KOPT-K1 (cell line): ENCODE results near the gene TRNP1.
"Not testable (repeated sequence)": the region's sequence is repeated elsewhere in the genome, so short reads cannot be mapped to it uniquely, and the experiment has no call there.

ENCODE experiments used
- H3K27ac ChIP-seq: fragments of 200-600 bp; sonication (generic); 2 replicates; pipeline ENCODE4 v1.5.1; 2016; ENCODE audit warnings: antibody characterized with exemption, mild to moderate bottlenecking, low read depth, low read length; ENCODE audit not compliant: poor library complexity, severe bottlenecking
- H3K36me3 ChIP-seq: fragments of 200-600 bp; sonication (generic); 2 replicates; pipeline ENCODE4 v1.5.1; 2017; ENCODE audit warnings: antibody characterized with exemption, mild to moderate bottlenecking, low read length, moderate library complexity; ENCODE audit not compliant: insufficient read depth
- H3K9me3 ChIP-seq: fragments of 200-600 bp; sonication (generic); 2 replicates; pipeline ENCODE4 v1.5.1; 2017; ENCODE audit warnings: antibody characterized with exemption, low read length, mild to moderate bottlenecking; ENCODE audit not compliant: insufficient read depth, poor library complexity, severe bottlenecking

Gene TRNP1, protein sequence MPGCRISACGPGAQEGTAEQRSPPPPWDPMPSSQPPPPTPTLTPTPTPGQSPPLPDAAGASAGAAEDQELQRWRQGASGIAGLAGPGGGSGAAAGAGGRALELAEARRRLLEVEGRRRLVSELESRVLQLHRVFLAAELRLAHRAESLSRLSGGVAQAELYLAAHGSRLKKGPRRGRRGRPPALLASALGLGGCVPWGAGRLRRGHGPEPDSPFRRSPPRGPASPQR

DNA sequence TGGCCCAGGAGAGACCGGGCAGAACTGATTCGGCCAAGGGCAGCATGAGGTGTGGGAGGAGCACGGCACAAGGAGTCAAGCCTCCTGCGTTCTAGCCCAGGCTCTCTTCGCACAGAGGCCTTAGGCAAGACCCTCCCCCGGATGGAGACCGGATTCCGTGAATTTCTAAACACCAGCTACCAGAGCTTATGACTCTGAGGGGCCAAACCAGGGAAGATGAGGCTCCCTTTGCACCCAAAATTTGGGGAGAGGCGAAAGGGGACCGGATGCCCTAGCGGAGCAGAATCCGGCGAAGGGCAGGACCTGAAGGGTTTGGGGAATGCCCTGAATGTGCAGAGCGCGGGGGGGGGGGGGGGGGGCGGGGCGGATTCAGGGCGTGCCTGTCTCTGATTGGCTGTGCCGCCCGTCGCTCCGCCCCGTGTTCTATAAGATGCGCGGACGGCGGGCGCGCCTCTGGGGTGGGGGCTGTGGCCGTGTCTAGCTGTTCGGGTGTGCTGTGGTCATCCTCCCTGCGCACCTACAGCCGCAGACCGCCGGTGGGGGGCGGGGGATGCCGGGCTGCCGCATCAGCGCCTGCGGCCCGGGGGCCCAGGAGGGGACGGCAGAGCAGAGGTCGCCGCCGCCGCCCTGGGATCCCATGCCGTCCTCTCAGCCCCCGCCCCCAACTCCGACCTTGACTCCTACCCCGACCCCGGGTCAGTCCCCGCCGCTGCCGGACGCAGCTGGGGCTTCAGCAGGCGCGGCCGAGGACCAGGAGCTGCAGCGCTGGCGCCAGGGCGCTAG, at the start of gene TRNP1:
TSS of gene TRNP1 (plus strand) at position 456 of the 783 bp plus-strand sequence. CDS start at position 551, 95 bp downstream.
- no peaks in the 10 kb centered on the region for H3K36me3 ChIP-seq
- no peaks in the 10 kb centered on the region for H3K9me3 ChIP-seq
- no peak within 1 kb of the TSS for H3K27ac ChIP-seq

- H3K27ac ChIP-seq = no peak overlapping the region
- no peaks in the 10 kb centered on the region for H3K9me3 ChIP-seq
- peaks cover 75% of the 10 kb centered on the region for H3K36me3 ChIP-seq
Observed at GRCh38 chr1:26945138-26945537, 48.4 kb upstream of the TRNP1 start.

- Histone ChIP-seq H3K9me3 (no peaks in the 10 kb centered on the region), H3K36me3 (peaks cover 69% of the 10 kb centered on the region), H3K27ac (no peak overlapping the region)
Observed at GRCh38 chr1:26945728-26946127, 47.8 kb upstream of the TRNP1 start.

DNA sequence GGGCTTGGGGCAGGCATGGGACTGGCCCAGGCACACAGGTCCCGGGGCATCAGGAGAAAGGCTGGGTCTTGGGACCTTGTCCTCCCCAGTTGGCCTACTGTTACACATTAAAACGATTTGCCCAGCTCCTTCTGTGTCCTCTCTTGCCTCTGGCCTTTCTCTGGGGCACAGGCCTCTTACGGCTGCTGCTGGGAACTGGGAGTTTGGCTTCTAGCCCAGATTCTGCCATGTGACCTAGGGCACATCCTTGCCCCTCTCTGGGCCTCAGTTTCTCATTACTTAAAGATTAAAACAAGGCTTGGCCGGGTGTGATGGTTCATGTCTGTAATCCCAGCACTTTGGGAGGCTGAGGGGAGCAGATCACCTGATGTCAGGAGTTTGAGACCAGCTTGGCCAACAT, 47.2 kb upstream of the TRNP1 start:
- Histone ChIP-seq H3K36me3 (peaks cover 66% of the 10 kb centered on the region), H3K27ac (no peak overlapping the region), H3K9me3 (no peaks in the 10 kb centered on the region)

- H3K36me3 ChIP-seq = peaks cover 42% of the 10 kb centered on the region
- H3K27ac ChIP-seq, H3K9me3 ChIP-seq: not testable (repeated sequence)
Observed at GRCh38 chr1:26948725-26949057, 44.8 kb upstream of the TRNP1 start.

DNA sequence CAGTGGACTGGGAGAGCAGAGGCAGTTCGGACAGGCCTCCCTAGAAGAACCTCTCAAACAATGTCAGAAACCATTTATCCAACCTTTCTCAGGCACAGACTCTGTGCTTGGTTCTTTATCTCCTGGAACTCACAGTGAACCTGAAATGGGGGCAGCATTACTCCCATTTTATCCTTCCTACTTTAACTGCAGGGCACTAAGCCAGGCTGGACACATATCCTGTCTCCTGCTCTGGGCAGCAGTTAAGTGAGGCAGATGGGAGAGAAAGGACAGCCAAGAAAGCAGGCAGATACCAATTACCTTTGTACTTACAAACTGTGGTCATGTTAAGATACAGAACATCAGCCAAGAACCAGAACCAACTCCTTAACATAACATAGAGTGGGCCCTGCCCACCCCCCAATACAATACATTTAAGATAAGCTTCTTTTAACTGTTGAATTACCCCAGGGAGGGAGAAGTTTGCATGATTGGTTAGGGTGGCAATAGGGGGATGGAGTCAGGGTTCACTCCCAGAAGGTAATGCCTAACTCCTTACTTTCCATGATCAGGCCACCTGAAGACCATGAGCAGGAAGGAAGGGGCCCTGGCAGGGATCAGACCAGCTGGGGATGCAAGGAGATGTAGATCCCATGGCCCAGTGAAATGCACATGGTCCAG, 44.1 kb upstream of the TRNP1 start:
- H3K36me3 ChIP-seq = peaks cover 35% of the 10 kb centered on the region
- H3K9me3 ChIP-seq = no peaks in the 10 kb centered on the region
- no peak overlapping the region for H3K27ac ChIP-seq

- H3K36me3 ChIP-seq = peaks cover 29% of the 10 kb centered on the region
Observed at GRCh38 chr1:26949926-26950319, 43.6 kb upstream of the TRNP1 start.

DNA sequence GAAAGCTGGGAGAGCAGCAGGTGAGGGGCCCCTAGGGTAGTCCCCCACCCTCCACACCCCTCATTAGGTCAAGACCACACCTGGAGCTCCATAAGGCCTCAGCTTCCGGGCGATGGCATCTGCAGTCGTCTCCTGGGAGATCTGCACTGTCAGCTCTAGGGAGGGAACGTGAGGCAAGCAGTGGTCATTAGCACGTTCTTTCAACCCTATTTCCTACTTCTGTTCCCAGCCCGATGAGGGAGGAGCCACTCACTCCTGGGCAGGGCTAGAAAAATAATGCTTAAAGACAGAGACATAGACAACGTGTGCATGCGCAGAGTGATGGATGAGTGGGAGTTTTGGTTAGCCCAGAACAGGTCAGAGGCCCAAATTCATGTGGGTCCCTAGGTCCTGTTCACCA, 42.9 kb upstream of the TRNP1 start:
- H3K9me3 ChIP-seq = no peaks in the 10 kb centered on the region
- H3K36me3 ChIP-seq = peaks cover 23% of the 10 kb centered on the region
- H3K27ac ChIP-seq = no peak overlapping the region

More at GRCh38 chr1:26949926-26950319, 43.6 kb upstream of the TRNP1 start:
- H3K27ac ChIP-seq = no peak overlapping the region
- H3K9me3 ChIP-seq = no peaks in the 10 kb centered on the region

DNA sequence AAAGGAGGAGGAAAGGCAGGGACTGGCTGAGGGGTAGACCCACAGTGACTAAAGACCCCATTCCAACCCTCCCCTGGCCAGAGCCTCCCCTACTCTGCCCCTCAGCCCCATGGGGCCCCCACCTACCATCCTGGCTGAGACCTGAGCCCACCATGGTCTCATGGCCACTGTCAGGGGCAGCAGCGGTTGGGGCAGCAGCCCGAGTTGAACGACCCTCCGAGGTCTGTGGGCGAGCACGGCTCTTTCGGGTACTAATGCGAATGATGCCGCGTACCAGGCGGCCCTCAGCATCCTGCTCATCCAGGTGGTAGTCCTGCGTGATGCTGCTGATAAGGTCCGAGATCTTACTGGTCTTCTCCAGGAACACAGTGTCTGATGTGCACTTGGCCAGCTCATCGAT, 42.3 kb upstream of the TRNP1 start:
- peaks cover 16% of the 10 kb centered on the region for H3K36me3 ChIP-seq
- H3K27ac ChIP-seq = no peak overlapping the region
- H3K9me3 ChIP-seq = no peaks in the 10 kb centered on the region

GRCh38 chr1:26951821-26952497, 41.5 kb upstream of the TRNP1 start:
- no peak overlapping the region for H3K27ac ChIP-seq
- no peaks in the 10 kb centered on the region for H3K9me3 ChIP-seq
- H3K36me3 ChIP-seq = peaks cover 9% of the 10 kb centered on the region

DNA sequence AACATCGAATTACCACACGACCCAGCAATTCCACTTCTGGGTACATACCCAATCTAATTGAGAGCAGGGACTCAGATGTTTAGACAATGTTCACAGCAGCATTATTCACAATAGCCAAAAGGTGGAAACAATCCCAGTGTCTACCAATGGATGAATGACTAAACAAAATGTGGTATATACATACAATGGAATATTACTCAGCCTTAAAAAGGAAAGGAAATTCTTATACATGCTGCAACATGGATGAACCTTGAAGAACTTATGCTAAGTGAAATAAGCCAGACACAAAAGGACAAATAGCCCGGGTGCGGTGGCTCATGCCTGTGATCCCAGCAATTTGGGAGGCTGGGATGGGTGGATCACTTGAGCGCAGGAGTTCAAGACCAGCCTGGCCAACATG, 40.1 kb upstream of the TRNP1 start:
- no peaks in the 10 kb centered on the region for H3K9me3 ChIP-seq
- no peak overlapping the region for H3K27ac ChIP-seq
- no peaks in the 10 kb centered on the region for H3K36me3 ChIP-seq

DNA sequence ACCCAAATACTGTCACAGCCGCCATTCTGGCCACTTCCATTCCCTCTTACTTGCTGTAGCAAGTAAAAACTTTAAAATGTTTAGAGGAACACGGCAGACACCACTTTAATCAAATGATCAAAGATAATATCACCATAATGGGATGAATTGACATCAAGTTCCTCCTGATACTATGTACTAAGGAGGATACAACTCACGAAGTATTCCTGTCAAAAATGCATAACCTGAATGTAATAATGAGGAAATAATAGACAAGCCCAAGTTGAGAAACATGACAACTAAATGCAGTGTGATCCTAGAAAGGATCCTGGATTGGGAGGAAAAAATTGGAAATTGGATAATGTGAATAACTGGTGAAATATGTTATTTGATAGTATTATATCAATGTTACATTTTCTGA, 37.2 kb upstream of the TRNP1 start:
- Histone ChIP-seq H3K9me3 (no peaks in the 10 kb centered on the region), H3K27ac (no peak overlapping the region), H3K36me3 (no peaks in the 10 kb centered on the region)

GRCh38 chr1:26957306-26957705, 36.2 kb upstream of the TRNP1 start:
- H3K27ac ChIP-seq = no peak overlapping the region
- no peaks in the 10 kb centered on the region for H3K9me3 ChIP-seq
- no peaks in the 10 kb centered on the region for H3K36me3 ChIP-seq

GRCh38 chr1:26959270-26959669, 34.2 kb upstream of the TRNP1 start:
- Histone ChIP-seq H3K27ac (no peak overlapping the region), H3K9me3 (no peaks in the 10 kb centered on the region), H3K36me3 (no peaks in the 10 kb centered on the region)
